GM18873 (cell line): ENCODE data around the gene GNG14.
"Not testable (repeated sequence)": the region's sequence is repeated elsewhere in the genome, so short reads cannot be mapped to it uniquely, and the experiment has no call there.

Experiments used
- ATAC-seq: cut with Tn5 transposase; IDR thresholded peaks from one replicate; pipeline ENCODE4 v1.9.1; 2021; ENCODE audit warnings: mild to moderate bottlenecking, moderate library complexity, moderate number of reproducible peaks; ENCODE audit not compliant: unreplicated experiment, low FRiP score

Gene GNG14

DNA sequence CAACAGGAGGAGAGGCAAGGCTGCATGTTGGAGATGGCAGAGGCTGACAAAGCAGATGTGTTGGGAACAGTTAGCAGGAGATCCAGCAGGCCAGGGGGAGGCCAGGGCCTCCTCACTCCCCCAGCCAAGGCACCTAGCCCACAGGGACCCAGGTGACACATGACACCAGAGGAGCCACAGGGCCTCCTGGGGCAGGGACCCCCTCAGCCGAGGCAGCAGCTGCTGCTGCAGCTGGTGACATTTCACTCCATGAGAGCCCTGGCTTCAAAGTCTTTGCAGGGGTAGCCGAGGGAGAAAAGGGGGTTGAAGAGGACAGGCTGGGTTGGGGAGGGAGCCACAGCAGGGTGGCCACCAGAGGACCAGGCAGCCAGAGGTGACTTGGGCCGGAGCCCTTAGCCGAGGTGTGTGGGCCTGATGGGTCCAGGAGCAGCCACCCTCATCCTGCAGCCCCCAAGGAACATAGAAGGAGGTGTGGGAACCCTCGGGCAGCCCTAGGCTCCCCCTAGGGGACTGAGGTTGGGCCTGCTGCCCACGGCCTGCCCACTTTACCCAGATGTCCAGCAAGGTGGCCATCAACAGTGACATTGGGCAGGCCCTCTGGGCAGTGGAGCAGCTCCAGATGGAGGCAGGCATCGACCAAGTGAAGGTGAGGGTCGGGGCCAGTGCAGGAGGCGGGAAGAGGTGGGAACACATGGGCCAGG, at the start of gene GNG14:
TSS of gene GNG14 (plus strand) at position 503 of the 701 bp plus-strand sequence. CDS start at position 554, 51 bp downstream.
- no peak for ATAC-seq

GRCh38 chr19:12638611-12639182, 49.1 kb upstream of the GNG14 start:
- no peak for ATAC-seq

- no peak for ATAC-seq
These were observed 47.7 kb upstream of the GNG14 start for GRCh38 chr19:12639901-12640613.

- no peak for ATAC-seq
These were observed 46.3 kb upstream of the GNG14 start for GRCh38 chr19:12641456-12641855.

DNA sequence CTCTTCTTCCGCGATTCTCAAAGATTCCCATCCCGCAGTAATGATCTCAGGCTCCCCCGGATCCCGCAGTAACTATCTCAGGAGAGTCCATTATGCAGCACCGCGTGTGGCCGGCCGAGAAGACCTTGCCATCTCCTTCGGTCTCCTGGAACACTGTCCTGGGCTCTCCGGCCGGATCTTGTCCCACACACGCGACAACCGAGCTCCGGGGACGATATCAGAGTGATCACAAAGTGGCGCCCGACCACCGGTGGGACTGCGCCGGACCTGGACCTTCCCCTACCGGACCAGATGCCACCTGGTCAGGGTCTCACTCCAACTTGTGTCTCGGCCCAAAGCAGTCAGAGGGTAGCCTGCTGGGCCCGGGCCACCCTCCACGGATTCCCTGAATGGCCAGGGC, 45.3 kb upstream of the GNG14 start:
- ATAC-seq, result no peak

DNA sequence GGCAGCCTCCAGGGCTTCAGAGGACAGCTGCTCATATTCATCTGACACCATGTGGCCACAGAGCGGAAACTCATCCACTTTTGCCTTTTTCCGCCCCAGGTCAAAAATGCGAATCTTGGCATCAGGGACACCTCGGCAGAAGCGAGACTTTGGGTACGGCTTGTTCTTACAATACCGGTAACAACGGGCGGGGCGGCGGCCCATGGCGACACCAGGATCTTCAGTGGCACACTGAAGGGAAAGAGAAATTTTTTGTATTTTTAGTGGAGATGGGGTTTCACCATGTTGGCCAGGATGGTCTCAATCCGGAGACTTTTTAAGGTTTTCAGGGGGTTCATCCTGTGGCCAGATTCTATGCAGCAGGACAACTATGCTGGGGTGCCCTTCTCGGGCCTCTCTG, 44.1 kb upstream of the GNG14 start:
- not testable (repeated sequence) for ATAC-seq

DNA sequence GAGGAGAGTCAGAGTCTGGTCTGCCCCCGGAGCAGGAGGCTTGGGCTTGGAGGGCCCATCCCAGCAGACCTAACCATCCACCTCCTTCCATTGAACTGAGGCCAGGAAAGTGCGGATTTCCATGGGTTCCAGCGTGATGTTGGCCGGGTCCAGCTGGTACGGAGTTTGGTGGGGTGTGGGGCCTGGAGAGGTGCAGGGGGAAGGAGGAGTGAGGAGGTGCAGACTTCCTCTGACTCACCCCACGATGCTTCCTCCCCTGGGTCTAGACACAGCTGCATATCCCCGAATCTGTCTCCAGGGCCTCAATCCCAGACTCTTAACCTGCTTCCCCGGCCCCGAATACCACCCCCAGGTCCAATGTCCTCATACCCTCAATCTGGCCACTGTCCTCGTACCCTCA, 41.2 kb upstream of the GNG14 start:
- ATAC-seq, result no peak

DNA sequence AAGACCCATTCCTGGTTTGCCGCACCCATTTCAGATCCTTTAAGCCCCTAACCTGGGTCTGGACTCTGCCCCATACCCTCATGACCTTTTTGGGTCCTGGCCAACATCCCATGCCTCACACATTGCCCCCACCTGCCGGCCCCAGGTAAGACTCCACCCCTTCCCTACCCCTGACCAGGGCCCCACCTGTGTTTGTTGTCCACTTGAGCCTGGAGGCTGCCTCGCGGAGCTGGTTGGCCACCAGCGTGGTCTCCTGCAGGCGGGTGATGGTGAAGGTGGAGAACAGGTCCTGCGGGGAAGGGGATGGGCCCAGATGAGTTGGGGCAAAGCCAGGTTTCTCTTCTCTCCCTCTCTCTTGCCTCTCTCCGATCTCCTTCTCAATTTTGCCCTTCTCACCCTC, 40.8 kb upstream of the GNG14 start:
- ATAC-seq, result no peak

GRCh38 chr19:12647490-12648071, 40.2 kb upstream of the GNG14 start:
- ATAC-seq, result no peak

DNA sequence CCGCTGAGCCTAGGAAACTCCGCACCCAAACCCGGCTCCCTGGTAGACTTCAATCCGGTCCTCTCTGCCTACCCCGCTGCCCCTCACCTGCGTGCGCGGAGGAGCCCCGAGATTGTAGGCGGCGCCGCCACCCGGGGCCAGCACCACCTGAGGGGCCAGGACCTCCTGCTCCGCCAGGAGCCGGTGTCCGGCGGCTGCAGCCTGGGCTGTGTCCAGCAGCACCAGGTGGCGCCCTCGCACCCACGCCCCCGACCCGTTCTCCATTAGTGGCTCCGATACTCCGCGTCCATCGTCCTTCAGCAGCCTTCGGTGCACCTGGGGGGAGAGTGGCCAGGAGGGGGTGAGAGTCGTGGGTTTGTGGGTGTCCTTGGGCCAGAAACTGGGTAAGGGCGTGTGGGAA, 39.7 kb upstream of the GNG14 start:
- no peak for ATAC-seq

- ATAC-seq, result no peak
These were observed 37.9 kb upstream of the GNG14 start for GRCh38 chr19:12649941-12650340.

DNA sequence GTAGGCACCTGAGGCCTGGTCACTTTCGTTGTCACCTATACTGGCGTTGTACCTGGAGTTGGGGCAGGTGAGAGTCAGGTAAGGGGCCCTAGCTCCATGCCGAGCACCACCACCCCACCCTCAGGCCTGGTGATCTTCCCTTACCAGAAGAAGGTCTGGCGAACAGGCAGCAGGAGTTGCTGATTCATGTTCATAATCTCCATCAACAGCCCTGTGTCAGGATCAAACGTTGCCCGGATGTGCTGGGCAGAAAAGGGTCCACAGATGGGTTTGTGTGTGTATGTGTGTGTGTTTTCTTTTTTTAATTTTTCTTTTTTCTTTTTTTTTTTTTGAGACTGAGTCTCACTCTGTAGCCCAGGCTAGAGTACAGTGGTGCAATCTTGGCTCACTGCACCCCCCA, 35.6 kb upstream of the GNG14 start:
- no peak for ATAC-seq

GRCh38 chr19:12655546-12655945, 32.3 kb upstream of the GNG14 start:
- ATAC-seq, result no peak

GRCh38 chr19:12656899-12657571, 30.8 kb upstream of the GNG14 start:
- no peak for ATAC-seq

- ATAC-seq, result no peak
These were observed 29.8 kb upstream of the GNG14 start for GRCh38 chr19:12657966-12658365.

DNA sequence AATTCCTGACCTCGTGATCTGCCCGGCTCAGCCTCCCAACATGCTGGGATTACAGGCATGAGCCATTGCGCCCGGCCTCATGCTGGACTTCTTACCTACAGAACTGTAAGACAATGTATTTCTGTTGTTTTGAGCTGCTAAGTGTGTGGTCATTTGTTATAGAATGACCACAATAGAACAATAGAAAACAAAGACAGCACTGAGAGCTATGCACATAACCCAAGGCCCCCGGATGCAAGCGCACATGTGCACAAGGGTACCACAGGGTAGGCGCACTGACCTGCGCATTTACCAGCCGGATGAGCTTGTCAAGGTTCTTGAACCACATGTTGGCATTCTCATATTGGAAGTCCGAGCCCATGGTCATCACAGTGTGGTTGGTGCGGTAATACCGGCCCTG, 26.8 kb upstream of the GNG14 start:
- no peak for ATAC-seq

GRCh38 chr19:12664406-12665280, 23.2 kb upstream of the GNG14 start:
- no peak for ATAC-seq

DNA sequence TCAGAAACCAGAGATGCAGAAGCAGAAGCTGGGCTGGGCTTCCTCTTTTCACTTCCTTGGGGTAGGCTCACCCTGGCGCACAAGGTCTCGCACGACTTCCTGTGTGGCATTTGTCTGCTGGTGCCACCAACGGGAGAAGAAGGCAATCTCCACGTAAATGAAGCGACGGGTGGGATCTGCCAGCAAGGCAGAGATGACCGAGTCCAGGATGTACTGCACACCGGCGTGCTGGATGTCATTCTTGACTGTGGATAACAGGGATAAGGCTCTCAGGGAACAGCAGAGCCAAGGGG, 22.6 kb upstream of the GNG14 start:
- ATAC-seq, result no peak

DNA sequence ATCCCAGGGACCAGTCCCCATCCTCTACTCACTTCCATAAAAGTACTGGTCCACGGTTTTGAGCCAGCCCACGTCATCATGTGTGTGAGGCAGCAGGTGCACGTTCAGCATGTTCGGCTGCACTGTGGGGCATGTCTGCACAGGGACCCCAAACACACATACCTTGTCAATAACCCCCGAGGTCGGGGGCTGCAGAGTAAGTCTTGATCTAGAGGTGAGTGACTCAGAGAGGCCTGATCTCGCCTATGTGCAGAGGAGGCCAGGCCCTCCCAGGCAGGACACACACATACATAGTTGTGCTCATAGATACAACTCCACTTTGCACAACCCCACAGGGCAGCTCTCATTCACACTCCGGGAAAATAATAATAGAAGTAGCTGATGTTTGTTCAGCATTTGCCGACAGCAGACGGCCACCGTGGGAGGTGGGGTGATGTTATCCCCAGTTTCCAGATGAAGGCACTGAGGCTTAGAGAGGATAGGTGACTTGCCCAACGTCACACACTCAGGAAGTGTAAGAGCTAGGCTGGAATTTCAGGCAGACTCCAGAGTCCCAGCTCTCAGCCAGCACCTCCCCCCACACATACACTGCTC, 22.0 kb upstream of the GNG14 start:
- no peak for ATAC-seq
